ENCODE data around the gene IQGAP2. TPM values are rescaled to one million over a fixed set of nuclear protein-coding genes. Genes with fewer than 3 reads are reported as not detected.
"Not testable (repeated sequence)": the region's sequence is repeated elsewhere in the genome, so short reads cannot be mapped to it uniquely, and the experiment has no call there.

Gene IQGAP2
- total RNA-seq, 1 experiment from 2014 or later = 0.17 TPM

GRCh38 chr5:76542887-76543690 is 140.0 kb downstream of the IQGAP2 start:
- no peak for DNase-seq (ENCODE audit: low read depth)

- peak; percentile 7 for DNase-seq (ENCODE audit: low read depth)
Observed at GRCh38 chr5:76544268-76544926, 141.3 kb downstream of the IQGAP2 start.

GRCh38 chr5:76545184-76545583 is 142.1 kb downstream of the IQGAP2 start:
- no peak for DNase-seq (ENCODE audit: low read depth)

- no peak for DNase-seq (ENCODE audit: low read depth)
Observed at GRCh38 chr5:76546497-76547102, 143.5 kb downstream of the IQGAP2 start.

- no peak for DNase-seq (ENCODE audit: low read depth)
Observed at GRCh38 chr5:76547242-76547890, 144.3 kb downstream of the IQGAP2 start.

- DNase-seq (ENCODE audit: low read depth) = no peak
Observed at GRCh38 chr5:76547891-76548524, 144.9 kb downstream of the IQGAP2 start.

- no peak for DNase-seq (ENCODE audit: low read depth)
Observed at GRCh38 chr5:76548525-76549229, 145.6 kb downstream of the IQGAP2 start.

- DNase-seq (ENCODE audit: low read depth) = not testable (repeated sequence)
Observed at GRCh38 chr5:76550881-76551280, 147.8 kb downstream of the IQGAP2 start.

- no peak for DNase-seq (ENCODE audit: low read depth)
Observed at GRCh38 chr5:76552546-76552945, 149.5 kb downstream of the IQGAP2 start.

- no peak for DNase-seq (ENCODE audit: low read depth)
Observed at GRCh38 chr5:76553251-76553650, 150.2 kb downstream of the IQGAP2 start.

- DNase-seq (ENCODE audit: low read depth) = no peak
Observed at GRCh38 chr5:76555114-76555513, 152.0 kb downstream of the IQGAP2 start.

GRCh38 chr5:76555717-76556116 is 152.6 kb downstream of the IQGAP2 start:
- no peak for DNase-seq (ENCODE audit: low read depth)

- DNase-seq (ENCODE audit: low read depth) = no peak
Observed at GRCh38 chr5:76556511-76557221, 153.6 kb downstream of the IQGAP2 start.

GRCh38 chr5:76560952-76561891 is 158.1 kb downstream of the IQGAP2 start:
- DNase-seq (ENCODE audit: low read depth) = no peak

GRCh38 chr5:76561959-76562358 is 158.9 kb downstream of the IQGAP2 start:
- DNase-seq (ENCODE audit: low read depth) = no peak

- no peak for DNase-seq (ENCODE audit: low read depth)
Observed at GRCh38 chr5:76565009-76565408, 161.9 kb downstream of the IQGAP2 start.

GRCh38 chr5:76570153-76570552 is 167.1 kb downstream of the IQGAP2 start:
- DNase-seq (ENCODE audit: low read depth) = no peak

- DNase-seq (ENCODE audit: low read depth) = no peak
Observed at GRCh38 chr5:76571559-76571958, 168.5 kb downstream of the IQGAP2 start.

- no peak for DNase-seq (ENCODE audit: low read depth)
Observed at GRCh38 chr5:76576450-76576849, 173.4 kb downstream of the IQGAP2 start.
